OCI-LY1 (cell line): ENCODE measurements around the gene DPRX.

ENCODE experiments used
- H2AFZ ChIP-seq: fragments of 200-600 bp; sonication (generic), shearing (Covaris generic); 2 replicates; pipeline ENCODE4 v1.6.0; 2014; ENCODE audit warnings: antibody characterized with exemption, mild to moderate bottlenecking, low read length
- H3F3A ChIP-seq: fragments of 200-600 bp; sonication (generic), shearing (Covaris generic); 2 replicates; pipeline ENCODE4 v1.6.0; 2014; ENCODE audit warnings: mild to moderate bottlenecking, antibody characterized with exemption, low read length, moderate library complexity; ENCODE audit not compliant: insufficient read depth
- H3K27ac ChIP-seq: fragments of 200-600 bp; sonication (generic); 2 replicates; pipeline ENCODE4 v1.5.1; 2014; ENCODE audit warnings: low read length, mixed run types, mild to moderate bottlenecking, low read depth; ENCODE audit not compliant: poor library complexity, severe bottlenecking
- H3K27me3 ChIP-seq: fragments of 200-600 bp; sonication (generic); 2 replicates; pipeline ENCODE4 v1.6.0; 2014; ENCODE audit warnings: antibody characterized with exemption, mild to moderate bottlenecking, low read length, moderate library complexity; ENCODE audit not compliant: insufficient read depth
- H3K36me3 ChIP-seq: fragments of 200-600 bp; sonication (generic); 2 replicates; pipeline ENCODE4 v1.6.1; 2014; ENCODE audit warnings: mild to moderate bottlenecking, antibody characterized with exemption, low read length, moderate library complexity, mixed read lengths; ENCODE audit not compliant: insufficient read depth
- H3K4me1 ChIP-seq: fragments of 200-600 bp; sonication (generic); 2 replicates; pipeline ENCODE4 v1.5.1; 2014; ENCODE audit warnings: mild to moderate bottlenecking, low read length, moderate library complexity; ENCODE audit not compliant: insufficient read depth, severe bottlenecking
- H3K4me2 ChIP-seq: fragments of 200-600 bp; sonication (generic), shearing (Covaris generic); 2 replicates; pipeline ENCODE4 v1.6.1; 2014; ENCODE audit warnings: low read length
- H3K4me3 ChIP-seq: fragments of 200-600 bp; sonication (generic); 2 replicates; pipeline ENCODE4 v1.5.1; 2014; ENCODE audit warnings: low read length, low read depth, mild to moderate bottlenecking, mixed read lengths; ENCODE audit not compliant: poor library complexity, severe bottlenecking
- H3K79me2 ChIP-seq: fragments of 200-600 bp; shearing (Covaris generic); 2 replicates; pipeline ENCODE4 v1.6.1; 2016; ENCODE audit warnings: mixed run types, low read length, mixed read lengths; ENCODE audit not compliant: insufficient read depth
- H3K9ac ChIP-seq: fragments of 200-600 bp; sonication (generic), shearing (Covaris generic); 2 replicates; pipeline ENCODE4 v1.6.1; 2014; ENCODE audit warnings: mild to moderate bottlenecking, low read length, mixed read lengths
- H3K9me2 ChIP-seq: fragments of 200-600 bp; sonication (generic), shearing (Covaris generic); 2 replicates; pipeline ENCODE4 v1.6.1; 2014; ENCODE audit warnings: low read depth, mild to moderate bottlenecking, low read length, mixed read lengths
- H3K9me3 ChIP-seq: fragments of 200-600 bp; shearing (Covaris generic); 2 replicates; pipeline ENCODE4 v1.6.1; 2014; ENCODE audit warnings: low read length, mixed read lengths
- H4K20me1 ChIP-seq: fragments of 200-600 bp; sonication (generic), shearing (Covaris generic); 2 replicates; pipeline ENCODE4 v1.6.0; 2016; ENCODE audit warnings: mild to moderate bottlenecking, low read length; ENCODE audit not compliant: insufficient read depth
- EZH2 ChIP-seq: fragments of 200-600 bp; sonication (generic), shearing (Covaris generic); IDR thresholded peaks from 2 replicates; pipeline ENCODE4 v1.8.0; 2017; ENCODE audit warnings: borderline replicate concordance, mixed run types, mild to moderate bottlenecking, antibody characterized with exemption, low read length, moderate library complexity, mixed read lengths
- TF ChIP-seq, protein P1 (sequence below): fragments of 200-600 bp; sonication (generic), shearing (Covaris generic); IDR thresholded peaks from 2 replicates; pipeline ENCODE4 v1.5.1; 2017; ENCODE audit warnings: mild to moderate bottlenecking, antibody characterized with exemption, low read length, moderate library complexity, mixed read lengths

DPRX gene

DNA sequence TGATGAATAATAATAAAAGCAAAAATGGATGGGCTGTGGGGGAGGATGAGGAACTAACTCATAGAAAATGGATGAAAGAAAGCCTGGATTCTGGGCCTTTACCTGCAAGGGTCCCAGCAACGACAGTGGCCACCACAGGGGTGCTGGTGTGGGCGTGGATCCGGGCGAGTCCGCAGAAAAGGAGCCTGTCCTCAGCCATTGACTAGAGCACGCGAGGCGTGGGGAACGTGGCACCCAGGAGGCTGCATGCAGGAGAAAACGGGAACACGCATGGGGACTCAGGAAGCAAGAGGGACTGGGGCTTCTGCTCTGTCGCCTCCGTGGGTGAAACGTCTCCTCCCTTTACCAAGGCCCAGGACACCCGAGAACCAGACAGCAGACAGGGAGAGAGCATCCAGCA lies 25.8 kb upstream of the DPRX start:
- Histone ChIP-seq H3K9me3 (no peaks in the 10 kb centered on the region), H3K4me3 (no peak overlapping the region), H3K9me2 (no peaks in the 10 kb centered on the region), H3K27me3 (no peaks in the 10 kb centered on the region), H3K27ac (no peak overlapping the region), H3K9ac (no peak overlapping the region), H3F3A (no peaks in the 10 kb centered on the region), H3K4me1 (no peaks in the 10 kb centered on the region), H3K79me2 (no peaks in the 10 kb centered on the region), H3K36me3 (no peaks in the 10 kb centered on the region), H4K20me1 (no peaks in the 10 kb centered on the region), H2AFZ (no peak overlapping the region), H3K4me2 (no peak overlapping the region)
- no peak for TF ChIP-seq EZH2
- TF ChIP-seq, protein P1, sequence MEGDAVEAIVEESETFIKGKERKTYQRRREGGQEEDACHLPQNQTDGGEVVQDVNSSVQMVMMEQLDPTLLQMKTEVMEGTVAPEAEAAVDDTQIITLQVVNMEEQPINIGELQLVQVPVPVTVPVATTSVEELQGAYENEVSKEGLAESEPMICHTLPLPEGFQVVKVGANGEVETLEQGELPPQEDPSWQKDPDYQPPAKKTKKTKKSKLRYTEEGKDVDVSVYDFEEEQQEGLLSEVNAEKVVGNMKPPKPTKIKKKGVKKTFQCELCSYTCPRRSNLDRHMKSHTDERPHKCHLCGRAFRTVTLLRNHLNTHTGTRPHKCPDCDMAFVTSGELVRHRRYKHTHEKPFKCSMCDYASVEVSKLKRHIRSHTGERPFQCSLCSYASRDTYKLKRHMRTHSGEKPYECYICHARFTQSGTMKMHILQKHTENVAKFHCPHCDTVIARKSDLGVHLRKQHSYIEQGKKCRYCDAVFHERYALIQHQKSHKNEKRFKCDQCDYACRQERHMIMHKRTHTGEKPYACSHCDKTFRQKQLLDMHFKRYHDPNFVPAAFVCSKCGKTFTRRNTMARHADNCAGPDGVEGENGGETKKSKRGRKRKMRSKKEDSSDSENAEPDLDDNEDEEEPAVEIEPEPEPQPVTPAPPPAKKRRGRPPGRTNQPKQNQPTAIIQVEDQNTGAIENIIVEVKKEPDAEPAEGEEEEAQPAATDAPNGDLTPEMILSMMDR: no peak

DNA sequence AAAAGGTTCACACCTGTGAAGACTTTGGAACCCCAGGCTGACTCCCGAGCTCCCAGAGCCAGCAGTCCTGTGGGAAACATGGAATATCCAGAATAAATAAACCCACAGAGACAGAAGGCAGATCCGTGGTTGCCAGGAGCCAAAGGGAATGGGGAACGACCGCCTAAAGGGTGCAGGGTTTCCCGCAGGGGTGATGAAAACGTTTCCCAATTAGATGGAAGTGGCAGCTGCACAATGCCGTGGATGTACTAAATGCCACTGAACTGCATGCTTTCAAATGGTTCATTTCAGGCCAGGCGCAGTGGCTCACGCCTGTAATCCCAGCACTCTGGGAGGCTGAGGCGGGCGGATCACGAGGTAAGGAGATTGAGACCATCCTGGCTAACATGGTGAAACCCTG lies 23.4 kb upstream of the DPRX start:
- H3K4me3 ChIP-seq: no peak overlapping the region
- no peaks in the 10 kb centered on the region for H3K27me3 ChIP-seq
- no peak overlapping the region for H3K9ac ChIP-seq
- H3K4me2 ChIP-seq: no peak overlapping the region
- TF ChIP-seq EZH2: no peak
- TF ChIP-seq, protein P1: no peak
- H3K79me2 ChIP-seq: no peaks in the 10 kb centered on the region
- H3K36me3 ChIP-seq: no peaks in the 10 kb centered on the region
- H2AFZ ChIP-seq: no peak overlapping the region
- no peaks in the 10 kb centered on the region for H3K9me3 ChIP-seq
- H3K9me2 ChIP-seq: no peaks in the 10 kb centered on the region
- no peaks in the 10 kb centered on the region for H3K4me1 ChIP-seq
- no peaks in the 10 kb centered on the region for H4K20me1 ChIP-seq
- H3F3A ChIP-seq: no peaks in the 10 kb centered on the region
- H3K27ac ChIP-seq: no peak overlapping the region

DNA sequence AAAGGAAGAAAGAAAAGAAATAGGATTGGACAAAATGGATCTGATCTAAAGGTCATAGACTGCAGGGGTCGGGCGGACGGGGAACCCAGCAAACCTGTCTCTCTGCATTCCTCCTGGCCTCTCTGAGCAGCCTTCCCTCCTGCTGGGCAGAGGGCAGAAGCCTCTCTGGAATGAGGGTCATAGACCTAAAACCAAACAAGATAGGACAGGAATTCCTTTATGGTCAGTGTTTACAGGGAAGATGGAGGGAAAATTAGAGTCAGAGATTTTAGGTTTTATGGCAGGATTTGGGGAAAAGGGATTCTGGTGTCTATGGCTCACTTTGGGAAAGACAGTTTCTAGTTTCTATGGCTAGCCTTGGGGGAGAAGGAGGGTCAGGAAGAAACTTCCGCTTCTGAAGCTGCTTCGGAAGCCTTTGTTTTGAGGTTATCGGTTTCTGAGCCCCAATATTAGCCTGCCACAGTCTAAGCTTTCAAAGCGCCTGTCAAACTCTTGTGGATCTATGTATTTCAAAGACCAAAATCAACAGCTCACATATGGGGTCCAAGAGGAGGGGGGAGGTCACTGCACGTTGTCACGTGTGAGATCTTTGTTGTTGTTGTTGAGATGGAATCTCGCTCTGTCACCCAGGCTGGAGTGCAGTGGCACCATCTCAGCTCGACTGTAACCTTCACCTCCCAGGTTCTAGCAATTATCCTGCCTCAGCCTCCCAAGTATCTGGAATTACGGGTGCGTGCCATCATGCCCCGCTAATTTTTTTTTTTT lies 18.9 kb upstream of the DPRX start:
- Histone ChIP-seq H3K79me2 (no peaks in the 10 kb centered on the region), H3K9ac (no peak overlapping the region), H3K4me2 (no peak overlapping the region), H3K27ac (no peak overlapping the region), H3K9me2 (no peaks in the 10 kb centered on the region), H2AFZ (no peak overlapping the region), H3K4me3 (no peak overlapping the region), H3F3A (no peaks in the 10 kb centered on the region), H3K9me3 (no peaks in the 10 kb centered on the region), H4K20me1 (no peaks in the 10 kb centered on the region), H3K27me3 (no peaks in the 10 kb centered on the region), H3K36me3 (no peaks in the 10 kb centered on the region), H3K4me1 (no peaks in the 10 kb centered on the region)
- no peak for TF ChIP-seq EZH2
- TF ChIP-seq, protein P1: no peak
